Measurements from ENCODE around the gene SIAE. TPM values are rescaled to one million over a fixed set of nuclear protein-coding genes. Genes with fewer than 3 reads are reported as not detected.

The SIAE gene
- total and polyA plus RNA-seq, 2 of the 8 experiments (the other 6 are each of a cell fraction or from before 2014, with no cell fraction given), result 2.3 to 3.7 TPM

- TF ChIP-seq CHD7 (IDR thresholded peaks at IDR 0.05; ENCODE audit: insufficient replicate concordance, low read length) (no peak), BCL11A (IDR thresholded peaks at IDR 0.05; ENCODE audit: low read depth in 2 of 2, low read length in 2 of 2) (no peak), NANOG (IDR thresholded peaks at IDR 0.05; ENCODE audit: insufficient read depth, low read depth, low read length, poor library complexity, severe bottlenecking) (no peak), TEAD4 (IDR thresholded peaks at IDR 0.05; ENCODE audit: low read depth, low read length) (no peak), KDM1A (IDR thresholded peaks at IDR 0.05; ENCODE audit: borderline replicate concordance, low read length) (no peak), SIN3A (conservative IDR thresholded peaks at IDR 0.05 in 1 of 2, IDR thresholded peaks at IDR 0.05 in 1 of 2; ENCODE audit: low read depth in 1 of 2, low read length in 2 of 2) (no peak), CTCF (IDR thresholded peaks at IDR 0.05; ENCODE audit: control extremely low read depth in 1 of 3, insufficient read depth in 1 of 3, low read depth in 1 of 3, low read length in 3 of 3) (no peak), ASH2L (IDR thresholded peaks at IDR 0.05; ENCODE audit: low read length) (no peak), SP1 (IDR thresholded peaks at IDR 0.05; ENCODE audit: low read depth, low read length) (no peak)
These were observed 48.6 kb upstream of the SIAE start (continued) for GRCh38 chr11:124722176-124722575.
